PC-9 (cell line): ENCODE data around the gene WDR37. TPM values are rescaled to one million over a fixed set of nuclear protein-coding genes. Genes with fewer than 3 reads are reported as not detected.

Experiments
- BruUV-seq: library from RNA; stranded (reverse); fragments of 400-500 nt; replicated peaks from 2 replicates; lab custom pipeline; 2021; lab: Mats Ljungman, UMichigan
- CTCF ChIA-PET: fragments of 300-600 bp; sonication (Branson Sonifier 250); formaldehyde crosslinking; loops from one replicate; lab custom pipeline; 2022; ENCODE audit warnings: antibody characterized with exemption; lab: Charles Lee
- POLR2A ChIA-PET: fragments of 300-600 bp; sonication (Branson Sonifier 250); formaldehyde crosslinking; loops from one replicate; lab custom pipeline; 2022; ENCODE audit warnings: antibody characterized with exemption; ENCODE audit not compliant: unreplicated experiment; lab: Charles Lee
- DNase-seq, 2 experiments: peaks; one replicate each; pipeline versions ENCODE4 v3.0.0 to v3.0.0-alpha.2; 2015 to 2022; ENCODE audit warnings: mixed read lengths in 1 of 2
- H2AFZ ChIP-seq: fragments of 200-600 bp; sonication (generic); 2 replicates; pipeline ENCODE4 v1.8.1; 2017; ENCODE audit warnings: antibody characterized with exemption
- H3F3A ChIP-seq: fragments of 200-600 bp; sonication (generic); 2 replicates; pipeline ENCODE4 v1.8.1; 2017; ENCODE audit warnings: antibody characterized with exemption, mild to moderate bottlenecking, low read depth; ENCODE audit not compliant: insufficient read depth
- H3K27ac ChIP-seq: fragments of 200-600 bp; sonication (generic); 2 replicates; pipeline ENCODE4 v1.6.1; 2016; ENCODE audit warnings: mixed run types
- H3K27me3 ChIP-seq: fragments of 200-600 bp; sonication (generic); 2 replicates; pipeline ENCODE4 v1.6.1; 2016; ENCODE audit warnings: low read depth, mixed run types; ENCODE audit not compliant: insufficient read depth
- H3K36me3 ChIP-seq: fragments of 200-600 bp; sonication (generic); 2 replicates; pipeline ENCODE4 v1.6.1; 2016; ENCODE audit warnings: low read depth, mixed run types
- H3K4me1 ChIP-seq: fragments of 200-600 bp; sonication (generic); replicated peaks from 2 replicates; pipeline ENCODE4 v1.6.1; 2016; ENCODE audit warnings: mixed run types; ENCODE audit not compliant: insufficient read depth
- H3K4me2 ChIP-seq: fragments of 200-600 bp; sonication (generic); 2 replicates; pipeline ENCODE4 v1.6.1; 2017; ENCODE audit warnings: mixed run types
- H3K4me3 ChIP-seq: fragments of 200-600 bp; sonication (generic); 2 replicates; pipeline ENCODE4 v1.6.1; 2016; ENCODE audit warnings: mixed run types
- H3K79me2 ChIP-seq: fragments of 200-600 bp; sonication (generic); 2 replicates; pipeline ENCODE4 v1.6.1; 2017; ENCODE audit warnings: low read depth, mixed run types
- H3K9me2 ChIP-seq: fragments of 200-600 bp; sonication (generic); 2 replicates; pipeline ENCODE4 v1.8.1; 2017; ENCODE audit warnings: mild to moderate bottlenecking; ENCODE audit not compliant: insufficient read depth
- H3K9me3 ChIP-seq: fragments of 200-600 bp; sonication (generic); 2 replicates; pipeline ENCODE4 v1.8.1; 2016; ENCODE audit warnings: low read depth; ENCODE audit not compliant: insufficient read depth
- H4K20me1 ChIP-seq: fragments of 200-600 bp; sonication (generic); 2 replicates; pipeline ENCODE4 v1.8.1; 2017; ENCODE audit not compliant: insufficient read depth
- EZH2 ChIP-seq: fragments of 200-600 bp; sonication (generic); IDR thresholded peaks from 2 replicates; pipeline ENCODE4 v1.8.0; 2017; ENCODE audit warnings: antibody characterized with exemption, low read depth
- intact Hi-C: fragments of 100-400 bp; cut with micrococcal nuclease; formaldehyde crosslinking; loops from one replicate; pipeline ENCODE4 v1.10.0; 2022; ENCODE audit not compliant: unreplicated experiment
- total RNA-seq: library from RNA; stranded (reverse); gene quantifications from 2 replicates; pipeline ENCODE4 v1.2.3, GENCODE V29; 2021
- TF ChIP-seq, protein P1 (sequence below): fragments of 200-600 bp; sonication (generic); conservative IDR thresholded peaks from 2 replicates; pipeline ENCODE4 v1.6.1; 2017; ENCODE audit warnings: mixed run types, antibody characterized with exemption, mild to moderate bottlenecking, moderate library complexity

Gene WDR37
- total RNA-seq, 1 experiment from 2014 or later, result 12.3 TPM

DNA sequence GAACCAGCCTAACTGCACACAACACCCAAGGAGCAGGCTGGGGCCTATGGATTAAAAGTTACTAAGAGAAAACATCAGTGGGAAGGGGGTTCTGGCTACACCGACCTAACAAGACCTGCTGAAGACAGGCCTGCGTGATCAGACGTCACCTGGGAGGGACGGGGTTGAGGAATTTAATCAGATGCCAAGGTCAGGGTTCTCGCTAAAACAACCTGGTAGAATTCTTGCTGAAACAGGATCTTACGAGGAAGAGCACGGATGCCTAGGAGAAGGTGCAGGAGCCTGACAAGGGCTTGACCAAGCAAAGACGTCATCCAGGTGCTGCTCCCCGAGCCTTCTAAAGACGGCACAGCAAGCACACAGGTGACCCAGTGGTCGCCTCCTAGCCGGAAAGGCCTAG lies 32.1 kb upstream of the WDR37 start:
- BruUV-seq, result no TSS peak
- no peaks in the 10 kb centered on the region for H3K9me3 ChIP-seq

DNA sequence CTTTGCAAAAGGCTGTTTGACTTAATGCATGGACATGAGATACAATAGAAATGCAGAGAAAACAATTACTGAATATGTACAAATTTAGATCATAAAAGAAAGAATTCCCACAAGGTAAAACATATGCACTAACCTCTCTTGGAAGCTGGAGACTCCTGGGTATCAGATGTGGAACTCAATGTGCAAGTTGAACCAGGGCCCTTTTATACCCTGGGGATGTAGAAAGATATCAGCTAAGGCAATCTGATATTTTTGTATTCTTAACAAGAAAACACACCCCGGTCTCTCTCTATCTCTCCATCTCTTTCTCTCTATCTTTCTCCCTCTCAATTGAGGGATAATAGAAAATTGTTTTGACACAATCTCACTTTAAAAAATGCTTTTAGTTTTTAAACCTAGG lies 30.5 kb upstream of the WDR37 start, which contains the start of gene IDI2:
IDI2 (minus strand) TSS at position 177 of the 400 bp plus-strand sequence. CDS start 1,136 bp downstream, outside the sequence.
- CTCF ChIA-PET, result no interaction called here
- H4K20me1 ChIP-seq, result no peaks in the 10 kb centered on the region
- BruUV-seq, result no TSS peak
- H3K4me1 ChIP-seq, result no peaks in the 10 kb centered on the region
- H3F3A ChIP-seq, result no peaks in the 10 kb centered on the region
- TF ChIP-seq EZH2, result no peak
- TF ChIP-seq, protein P1, sequence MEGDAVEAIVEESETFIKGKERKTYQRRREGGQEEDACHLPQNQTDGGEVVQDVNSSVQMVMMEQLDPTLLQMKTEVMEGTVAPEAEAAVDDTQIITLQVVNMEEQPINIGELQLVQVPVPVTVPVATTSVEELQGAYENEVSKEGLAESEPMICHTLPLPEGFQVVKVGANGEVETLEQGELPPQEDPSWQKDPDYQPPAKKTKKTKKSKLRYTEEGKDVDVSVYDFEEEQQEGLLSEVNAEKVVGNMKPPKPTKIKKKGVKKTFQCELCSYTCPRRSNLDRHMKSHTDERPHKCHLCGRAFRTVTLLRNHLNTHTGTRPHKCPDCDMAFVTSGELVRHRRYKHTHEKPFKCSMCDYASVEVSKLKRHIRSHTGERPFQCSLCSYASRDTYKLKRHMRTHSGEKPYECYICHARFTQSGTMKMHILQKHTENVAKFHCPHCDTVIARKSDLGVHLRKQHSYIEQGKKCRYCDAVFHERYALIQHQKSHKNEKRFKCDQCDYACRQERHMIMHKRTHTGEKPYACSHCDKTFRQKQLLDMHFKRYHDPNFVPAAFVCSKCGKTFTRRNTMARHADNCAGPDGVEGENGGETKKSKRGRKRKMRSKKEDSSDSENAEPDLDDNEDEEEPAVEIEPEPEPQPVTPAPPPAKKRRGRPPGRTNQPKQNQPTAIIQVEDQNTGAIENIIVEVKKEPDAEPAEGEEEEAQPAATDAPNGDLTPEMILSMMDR, result no peak
- POLR2A ChIA-PET, result no interaction called here
- H3K4me3 ChIP-seq, result no peak within 1 kb of the TSS
- H3K27ac ChIP-seq, result no peak within 1 kb of the TSS
- H3K36me3 ChIP-seq, result no peaks in the 10 kb centered on the region
- no peak within 1 kb of the TSS for H3K4me2 ChIP-seq
- no peaks in the 10 kb centered on the region for H3K9me3 ChIP-seq
- intact Hi-C loops, result no loop called here
- no peak for DNase-seq
- no peak within 1 kb of the TSS for H2AFZ ChIP-seq
- no peaks in the 10 kb centered on the region for H3K9me2 ChIP-seq
- no peaks in the 10 kb centered on the region for H3K79me2 ChIP-seq
- H3K27me3 ChIP-seq, result no peaks in the 10 kb centered on the region

More for the DNA sequence above, 32.1 kb upstream of the WDR37 start:
- Histone ChIP-seq H3K9me2 (no peaks in the 10 kb centered on the region), H3K79me2 (no peaks in the 10 kb centered on the region), H3F3A (no peaks in the 10 kb centered on the region), H2AFZ (no peak overlapping the region), H3K27me3 (no peaks in the 10 kb centered on the region), H3K4me1 (no peaks in the 10 kb centered on the region), H3K36me3 (no peaks in the 10 kb centered on the region), H4K20me1 (0 out of 2 replicates have a peak, but pooled peaks cover 2% of the 10 kb centered on the region), H3K4me3 (no peak overlapping the region), H3K4me2 (no peak overlapping the region), H3K27ac (no peak overlapping the region)
- no peak for TF ChIP-seq EZH2
- TF ChIP-seq, protein P1, result no peak
- POLR2A ChIA-PET, result no interaction called here
- DNase-seq, result no peak
- CTCF ChIA-PET, result no interaction called here
- intact Hi-C loops, result no loop called here

GRCh38 chr10:1026578-1026977 lies 29.6 kb upstream of the WDR37 start:
- CTCF ChIA-PET, result interaction anchor here (0.5 kb wide), 1 partner anchor 9 kb away, joined by 3 read pairs; no protein-coding TSS in a partner anchor
- no TSS peak for BruUV-seq
- POLR2A ChIA-PET, result no interaction called here

More at GRCh38 chr10:1026578-1026977, 29.6 kb upstream of the WDR37 start:
- Histone ChIP-seq H3K36me3 (no peaks in the 10 kb centered on the region), H3F3A (no peaks in the 10 kb centered on the region), H3K9me3 (no peaks in the 10 kb centered on the region), H3K9me2 (no peaks in the 10 kb centered on the region), H3K4me3 (no peak overlapping the region), H2AFZ (no peak overlapping the region), H3K79me2 (no peaks in the 10 kb centered on the region), H3K27me3 (no peaks in the 10 kb centered on the region), H4K20me1 (no peaks in the 10 kb centered on the region), H3K4me2 (no peak overlapping the region), H3K27ac (no peak overlapping the region), H3K4me1 (no peaks in the 10 kb centered on the region)
- no peak for TF ChIP-seq EZH2
- TF ChIP-seq, protein P1, result no peak
- intact Hi-C loops, result no loop called here
- DNase-seq, result no peak
